GM12801 (cell line): ENCODE data around the gene OR13J1.

ENCODE experiments used
- CTCF ChIP-seq: IDR thresholded peaks from one replicate; pipeline ENCODE4 v1.5.1; 2011; ENCODE audit warnings: control low read depth; ENCODE audit not compliant: insufficient read length; ENCODE audit errors: extremely low read depth

The OR13J1 gene

GRCh38 chr9:35834260-35835215, 35.7 kb downstream of the OR13J1 start:
- no peak for TF ChIP-seq CTCF

GRCh38 chr9:35832814-35833213, 37.4 kb downstream of the OR13J1 start:
- no peak for TF ChIP-seq CTCF

- no peak for TF ChIP-seq CTCF
These were observed 39.2 kb downstream of the OR13J1 start for GRCh38 chr9:35831040-35831439.

GRCh38 chr9:35829764-35830096, 40.5 kb downstream of the OR13J1 start:
- TF ChIP-seq CTCF = no peak

- no peak for TF ChIP-seq CTCF
These were observed 41.0 kb downstream of the OR13J1 start, which contains the start of gene TMEM8B for GRCh38 chr9:35829084-35829763. Gene TMEM8B, plus strand, starts transcription at chr9:35829228. Its CDS starts 220 bp downstream, at chr9:35829448.

- no peak for TF ChIP-seq CTCF
These were observed 41.5 kb downstream of the OR13J1 start, which contains the start of gene FAM221B for GRCh38 chr9:35828716-35829083. Gene FAM221B, minus strand, starts transcription at chr9:35828732. Its CDS starts 2,571 bp downstream, at chr9:35826161.

GRCh38 chr9:35827486-35827885, 42.7 kb downstream of the OR13J1 start:
- TF ChIP-seq CTCF = no peak
